ENCODE results near the gene CRABP2. TPM values are rescaled to one million over a fixed set of nuclear protein-coding genes. Genes with fewer than 3 reads are reported as not detected.

Gene CRABP2
- total and polyA plus RNA-seq, 10 of the 15 experiments (the other 5 are each of a cell fraction or from before 2014, with no cell fraction given): 0.21 to 1.3 (median 0.41) TPM

- no TSS peak for BruUV-seq (replicated peaks)
- DNase-seq (ENCODE audit: low read depth, low spot score) (no peak), FAIRE-seq (no peak), ATAC-seq (no peak)
- ChIA-PET RAD21 (ENCODE audit: unreplicated experiment) (interaction anchor here (0.6 to 5.8 kb wide), 7 partner anchors 12 to 90 kb away, joined by 3 to 58 read pairs (median 3); no protein-coding TSS in a partner anchor), CTCF (interaction anchor here (0.6 to 12.9 kb wide), 11 partner anchors 12 to 221 kb away, joined by 3 to 192 read pairs (median 10); partner anchors contain the start of genes ISG20L2 and METTL25B), POLR2A (interaction anchor here (1.4 kb wide), 1 partner anchor 17 kb away, joined by 4 read pairs; no protein-coding TSS in a partner anchor), SMC1A (ENCODE audit: uncharacterized antibody, unreplicated experiment) (interaction anchor here (0.6 to 4.0 kb wide), 4 partner anchors 15 to 324 kb away, joined by 3 to 33 read pairs (median 3); no protein-coding TSS in a partner anchor)
- Histone ChIP-seq H3K4me2 (ENCODE audit: control insufficient read depth, insufficient read depth) (peak within 1 kb of the TSS; percentile 22; the same call in 1 of the 2 replicates), H3K4me3 (no peak within 1 kb of the TSS), H3K36me3 (ENCODE audit: control insufficient read depth in 2 of 2, insufficient read depth in 2 of 2, low read length in 1 of 2) (no peaks in the 10 kb centered on the region), H3K27ac (ENCODE audit: control insufficient read depth, insufficient read depth) (no peak within 1 kb of the TSS), H3K79me2 (ENCODE audit: control insufficient read depth, insufficient read depth, low read length) (no peaks in the 10 kb centered on the region), H3K9me3 (replicated peaks; ENCODE audit: control insufficient read depth, insufficient read depth, low read length) (no peaks in the 10 kb centered on the region), H3K4me1 (ENCODE audit: control insufficient read depth, insufficient read depth, low read length) (peaks cover 9% of the 10 kb centered on the region), H3K9ac (ENCODE audit: control insufficient read depth, insufficient read depth, low read length) (no peak within 1 kb of the TSS), H3K27me3 (replicated peaks in 1 of 2; ENCODE audit: control insufficient read depth in 2 of 2, insufficient read depth in 2 of 2, low read length in 1 of 2) (peaks cover 16 to 21% of the 10 kb centered on the region in 2 experiments), H4K20me1 (ENCODE audit: control insufficient read depth, insufficient read depth) (no peaks in the 10 kb centered on the region), H2AFZ (ENCODE audit: control insufficient read depth, low read depth, low read length) (peak within 1 kb of the TSS; percentile 52)
- TF ChIP-seq ESRRA (IDR thresholded peaks at IDR 0.05; ENCODE audit: low read length) (no peak), SUZ12 (IDR thresholded peaks at IDR 0.05; ENCODE audit: unreplicated experiment) (peak; percentile 83), SMC3 (IDR thresholded peaks at IDR 0.05; ENCODE audit: borderline replicate concordance, low read length) (no peak)
- intact Hi-C loops (cut with micrococcal nuclease; ENCODE audit: unreplicated experiment) (no loop called here), in situ Hi-C loops (cut with MboI) (no loop called here)
- WGBS (ENCODE audit: insufficient coverage, insufficient replicate concordance, low lambda C conversion rate, missing lambda C conversion rate): 39% methylated on average over 59 of the region's 70 CpGs
Observed at GRCh38 chr1:156676820-156677615, 28.4 kb downstream of the CRABP2 start, which contains the start of gene NES. Gene NES (minus strand): TSS chr1:156677407. CDS start chr1:156677264, 143 bp downstream.

All from GM12878 (cell line).